Measurements from ENCODE around the gene ZNF783. TPM values are rescaled to one million over a fixed set of nuclear protein-coding genes. Genes with fewer than 3 reads are reported as not detected.

The ZNF783 gene
- total and polyA plus RNA-seq, 12 donors = 2.5 to 6.1 (median 3.3) TPM

DNA sequence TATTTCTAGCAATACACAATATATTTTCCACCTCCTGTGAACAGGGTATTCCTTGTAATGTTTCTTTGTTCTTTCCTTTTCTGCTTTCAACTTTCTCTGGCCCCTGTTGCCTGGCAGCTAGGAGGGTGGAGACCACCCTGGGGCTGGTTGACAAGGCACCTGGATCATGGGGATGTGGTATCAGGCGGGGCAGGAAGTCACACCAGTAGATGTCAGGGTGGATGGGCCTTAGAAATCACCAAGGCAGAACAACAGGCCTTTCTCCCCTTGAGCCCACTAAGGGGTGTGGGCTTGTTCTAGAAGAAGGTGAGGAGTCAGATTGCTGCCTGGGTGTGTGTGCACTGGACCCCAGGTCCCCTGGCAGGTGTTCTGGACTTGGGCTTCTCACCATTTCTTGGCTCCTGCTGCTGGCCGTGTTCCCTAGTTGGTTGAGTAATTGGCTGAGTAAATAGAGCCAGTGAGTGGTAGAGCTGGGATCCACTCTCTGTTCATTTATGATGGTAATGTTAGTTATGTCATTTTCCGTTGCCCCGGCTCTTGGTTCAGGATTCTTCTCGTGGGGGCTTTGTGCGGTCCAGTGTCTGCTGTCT lies 24.9 kb downstream of the ZNF783 start:
- intact Hi-C loops (cut with DNase I) = no loop called here
- TF ChIP-seq, protein P1, sequence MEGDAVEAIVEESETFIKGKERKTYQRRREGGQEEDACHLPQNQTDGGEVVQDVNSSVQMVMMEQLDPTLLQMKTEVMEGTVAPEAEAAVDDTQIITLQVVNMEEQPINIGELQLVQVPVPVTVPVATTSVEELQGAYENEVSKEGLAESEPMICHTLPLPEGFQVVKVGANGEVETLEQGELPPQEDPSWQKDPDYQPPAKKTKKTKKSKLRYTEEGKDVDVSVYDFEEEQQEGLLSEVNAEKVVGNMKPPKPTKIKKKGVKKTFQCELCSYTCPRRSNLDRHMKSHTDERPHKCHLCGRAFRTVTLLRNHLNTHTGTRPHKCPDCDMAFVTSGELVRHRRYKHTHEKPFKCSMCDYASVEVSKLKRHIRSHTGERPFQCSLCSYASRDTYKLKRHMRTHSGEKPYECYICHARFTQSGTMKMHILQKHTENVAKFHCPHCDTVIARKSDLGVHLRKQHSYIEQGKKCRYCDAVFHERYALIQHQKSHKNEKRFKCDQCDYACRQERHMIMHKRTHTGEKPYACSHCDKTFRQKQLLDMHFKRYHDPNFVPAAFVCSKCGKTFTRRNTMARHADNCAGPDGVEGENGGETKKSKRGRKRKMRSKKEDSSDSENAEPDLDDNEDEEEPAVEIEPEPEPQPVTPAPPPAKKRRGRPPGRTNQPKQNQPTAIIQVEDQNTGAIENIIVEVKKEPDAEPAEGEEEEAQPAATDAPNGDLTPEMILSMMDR (IDR thresholded peaks at IDR 0.05) = no peak

DNA sequence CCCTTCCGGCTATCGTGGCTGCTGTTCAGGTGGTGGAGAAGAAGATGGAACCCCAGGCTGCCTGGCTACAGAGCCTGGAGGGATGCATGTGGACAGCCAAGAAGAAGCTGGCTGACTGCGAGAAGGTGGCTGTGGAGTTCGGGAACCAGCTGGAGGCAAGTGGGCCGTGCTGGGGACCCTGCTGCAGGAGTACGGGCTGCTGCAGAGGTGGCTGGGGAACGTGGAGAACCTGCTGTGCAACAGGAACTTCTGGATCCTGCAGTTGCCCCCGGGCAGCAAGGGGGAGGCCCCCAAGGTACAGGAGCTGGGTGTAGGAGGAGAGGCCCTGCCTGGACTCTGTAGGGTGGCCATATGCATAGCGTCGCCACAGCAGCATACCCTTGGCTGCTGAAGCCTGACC lies 25.6 kb downstream of the ZNF783 start:
- TF ChIP-seq, protein P1 (IDR thresholded peaks at IDR 0.05) = no peak
- intact Hi-C loops (cut with DNase I) = no loop called here
- ATAC-seq = no peak
- Histone ChIP-seq H3K27me3 (no peaks in the 10 kb centered on the region), H3K9me3 (no peaks in the 10 kb centered on the region), H3K27ac (no peak overlapping the region), H3K4me1 (peaks cover 0 to 21% (median 8%) of the 10 kb centered on the region in 9 donors), H3K36me3 (peaks cover 0 to 41% (median 0%) of the 10 kb centered on the region in 9 donors), H3K4me3 (no peak overlapping the region)
- no peak for DNase-seq
- 94% methylated on average over 10 of the region's 10 CpGs for WGBS, 2 donors

More for the DNA sequence above, 24.9 kb downstream of the ZNF783 start:
- Histone ChIP-seq H3K27ac (no peak overlapping the region), H3K9me3 (no peaks in the 10 kb centered on the region), H3K4me1 (peaks cover 0 to 21% (median 8%) of the 10 kb centered on the region in 9 donors), H3K4me3 (no peak overlapping the region), H3K36me3 (peaks cover 0 to 41% (median 0%) of the 10 kb centered on the region in 9 donors), H3K27me3 (no peaks in the 10 kb centered on the region)
- WGBS, 2 donors = 97 to 99% methylated on average over 6 of the region's 6 CpGs
- ATAC-seq (no peak), DNase-seq (no peak)

DNA sequence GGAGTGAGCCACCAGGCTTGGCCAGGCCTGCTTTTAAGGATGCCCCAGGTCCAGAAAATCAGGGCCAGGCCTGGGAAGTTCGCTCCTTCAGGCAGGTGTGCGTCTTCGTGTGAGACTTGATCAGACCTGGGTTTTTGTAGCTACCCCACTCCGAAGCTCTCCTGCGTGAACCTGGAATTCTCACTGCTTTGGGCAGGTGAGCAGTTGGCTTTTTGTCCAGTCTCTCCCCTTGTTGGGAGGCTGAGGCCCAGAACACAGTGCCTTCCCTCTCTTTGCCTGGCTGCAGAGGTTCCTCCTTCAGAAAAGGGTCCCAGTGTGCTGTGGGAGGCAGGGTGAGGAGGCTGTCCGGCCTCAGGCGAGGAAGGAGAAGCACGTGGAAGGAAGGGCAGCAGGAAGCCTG lies 27.3 kb downstream of the ZNF783 start:
- H3K9me3 ChIP-seq = no peaks in the 10 kb centered on the region
- H3K27ac ChIP-seq = no peak overlapping the region
- DNase-seq (no peak), ATAC-seq (no peak)
- H3K36me3 ChIP-seq = peaks cover 0 to 52% (median 0%) of the 10 kb centered on the region in 9 donors
- TF ChIP-seq, protein P1 (IDR thresholded peaks at IDR 0.05) = no peak
- H3K4me3 ChIP-seq = no peak overlapping the region
- no peaks in the 10 kb centered on the region for H3K27me3 ChIP-seq
- intact Hi-C loops (cut with DNase I) = no loop called here
- 95 to 99% methylated on average over 8 of the region's 8 CpGs for WGBS, 2 donors
- H3K4me1 ChIP-seq = peaks cover 0 to 21% (median 8%) of the 10 kb centered on the region in 9 donors

DNA sequence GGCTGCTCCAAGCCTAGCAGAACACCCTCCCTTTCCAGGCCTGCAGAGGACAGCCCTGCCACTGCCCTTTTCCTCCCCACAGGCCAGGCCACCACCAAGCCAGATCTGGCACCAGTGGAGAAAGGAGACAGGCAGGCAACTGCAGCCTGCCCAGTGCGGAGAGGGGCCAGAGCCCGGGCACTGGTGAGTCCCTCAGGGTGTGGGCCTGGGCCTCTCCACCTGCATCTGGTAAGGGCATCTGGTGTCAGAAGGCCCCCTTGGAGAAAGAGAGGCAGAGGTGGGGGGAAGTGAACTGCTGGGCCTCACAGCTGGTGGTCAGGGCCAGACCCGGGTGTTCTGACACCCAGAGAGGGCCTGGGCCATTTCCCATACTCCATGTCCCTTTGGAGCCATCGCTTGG lies 27.9 kb downstream of the ZNF783 start:
- no peaks in the 10 kb centered on the region for H3K27me3 ChIP-seq
- DNase-seq (no peak), ATAC-seq (no peak)
- no peak overlapping the region for H3K27ac ChIP-seq
- intact Hi-C loops (cut with DNase I) = no loop called here
- no peak overlapping the region for H3K4me3 ChIP-seq
- H3K9me3 ChIP-seq = no peaks in the 10 kb centered on the region
- H3K36me3 ChIP-seq = peaks cover 0 to 58% (median 4%) of the 10 kb centered on the region in 9 donors
- TF ChIP-seq, protein P1 (IDR thresholded peaks at IDR 0.05) = no peak
- WGBS, 2 donors = 93 to 97% methylated on average over 4 of the region's 4 CpGs
- H3K4me1 ChIP-seq = peaks cover 0 to 17% (median 8%) of the 10 kb centered on the region in 9 donors
